GM21737 (cell line): ENCODE data around the gene MTR.
"Not testable (repeated sequence)": the region's sequence is repeated elsewhere in the genome, so short reads cannot be mapped to it uniquely, and the experiment has no call there.

ENCODE experiments used
- ATAC-seq: cut with Tn5 transposase; IDR thresholded peaks from one replicate; pipeline ENCODE4 v1.9.1; 2021; ENCODE audit warnings: mild to moderate bottlenecking, moderate library complexity; ENCODE audit not compliant: unreplicated experiment

Gene MTR

DNA sequence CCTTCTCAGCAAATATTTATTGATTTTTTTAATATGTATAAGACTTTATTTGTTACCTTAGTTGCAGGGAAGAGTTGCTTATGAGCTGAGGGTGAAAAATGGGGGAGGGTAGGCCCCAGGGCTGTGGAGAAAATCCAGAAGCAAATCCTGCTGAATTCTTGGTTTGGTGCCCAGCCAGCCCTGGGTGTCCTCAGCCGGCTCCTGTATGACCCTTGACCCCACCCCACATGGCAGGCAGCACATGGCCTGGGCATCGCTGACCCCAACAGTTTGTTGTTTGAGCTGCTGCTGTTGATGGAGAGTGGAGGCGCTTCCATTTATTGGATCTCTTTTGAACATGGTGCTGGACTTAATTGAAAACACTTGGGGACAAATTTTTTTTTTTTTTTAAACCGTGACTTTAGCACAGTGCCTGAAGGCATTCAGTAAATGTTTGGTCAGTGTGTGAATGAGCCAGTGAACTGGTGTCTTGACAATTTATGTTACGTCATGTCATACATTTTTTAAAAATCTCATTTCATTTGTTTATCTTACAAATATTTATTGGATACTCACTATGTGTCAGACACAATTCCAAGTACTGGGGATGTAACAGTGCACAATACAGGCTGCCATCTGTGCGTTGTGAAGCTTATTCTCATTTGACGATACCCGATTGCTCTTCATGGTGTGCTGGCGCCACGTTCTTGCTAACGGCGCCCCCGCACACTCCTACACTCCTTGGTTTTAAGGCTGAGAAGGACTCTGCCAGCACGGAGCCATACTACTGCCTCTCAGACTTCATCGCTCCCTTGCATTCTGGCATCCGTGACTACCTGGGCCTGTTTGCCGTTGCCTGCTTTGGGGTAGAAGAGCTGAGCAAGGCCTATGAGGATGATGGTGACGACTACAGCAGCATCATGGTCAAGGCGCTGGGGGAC, 98.8 kb downstream of the MTR start:
- no peak for ATAC-seq

- ATAC-seq, result no peak
These were observed 100.7 kb downstream of the MTR start for GRCh38 chr1:236895665-236896387.

- ATAC-seq, result no peak
These were observed 101.6 kb downstream of the MTR start for GRCh38 chr1:236896716-236897115.

- no peak for ATAC-seq
These were observed 110.0 kb downstream of the MTR start for GRCh38 chr1:236904892-236905741.

DNA sequence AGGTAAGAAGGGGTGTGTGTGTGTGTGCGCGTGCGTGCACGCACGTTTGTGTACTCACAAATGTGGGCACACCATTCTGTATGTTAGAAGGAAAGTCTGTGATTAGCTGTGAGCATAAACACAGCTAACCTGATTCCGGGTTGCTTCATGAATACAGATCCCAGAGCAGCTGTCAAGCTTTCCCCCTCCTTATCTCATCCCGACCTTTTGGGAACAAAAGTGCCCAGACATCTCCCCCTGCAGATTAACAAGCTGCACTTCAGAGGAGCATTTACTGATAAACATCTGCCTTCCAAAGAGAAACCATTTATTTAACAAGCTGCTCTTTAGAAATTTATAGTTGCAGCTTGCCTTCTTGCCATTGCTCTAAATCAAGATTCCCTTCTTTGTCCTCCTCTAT, 112.1 kb downstream of the MTR start:
- no peak for ATAC-seq

DNA sequence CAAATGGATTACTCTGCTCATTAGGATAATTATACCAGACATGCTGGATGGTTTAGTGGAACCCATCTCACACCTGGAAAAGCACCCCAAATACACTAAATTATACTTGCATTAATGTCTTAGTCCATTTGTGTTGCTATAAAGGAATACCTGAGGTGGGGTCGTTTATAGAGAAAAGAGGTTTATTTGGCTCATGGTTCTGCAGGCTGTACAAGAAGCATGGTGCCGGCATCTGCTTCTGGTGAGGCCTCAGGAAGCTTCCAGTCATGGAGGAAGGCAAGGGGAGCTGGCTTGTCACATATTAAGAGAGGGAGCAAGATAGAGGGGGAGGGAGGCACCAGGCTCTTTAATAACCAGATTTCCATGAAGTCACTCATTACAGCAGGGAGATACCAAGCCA, 113.6 kb downstream of the MTR start:
- ATAC-seq, result no peak

GRCh38 chr1:236911047-236911446, 116.0 kb downstream of the MTR start:
- not testable (repeated sequence) for ATAC-seq

DNA sequence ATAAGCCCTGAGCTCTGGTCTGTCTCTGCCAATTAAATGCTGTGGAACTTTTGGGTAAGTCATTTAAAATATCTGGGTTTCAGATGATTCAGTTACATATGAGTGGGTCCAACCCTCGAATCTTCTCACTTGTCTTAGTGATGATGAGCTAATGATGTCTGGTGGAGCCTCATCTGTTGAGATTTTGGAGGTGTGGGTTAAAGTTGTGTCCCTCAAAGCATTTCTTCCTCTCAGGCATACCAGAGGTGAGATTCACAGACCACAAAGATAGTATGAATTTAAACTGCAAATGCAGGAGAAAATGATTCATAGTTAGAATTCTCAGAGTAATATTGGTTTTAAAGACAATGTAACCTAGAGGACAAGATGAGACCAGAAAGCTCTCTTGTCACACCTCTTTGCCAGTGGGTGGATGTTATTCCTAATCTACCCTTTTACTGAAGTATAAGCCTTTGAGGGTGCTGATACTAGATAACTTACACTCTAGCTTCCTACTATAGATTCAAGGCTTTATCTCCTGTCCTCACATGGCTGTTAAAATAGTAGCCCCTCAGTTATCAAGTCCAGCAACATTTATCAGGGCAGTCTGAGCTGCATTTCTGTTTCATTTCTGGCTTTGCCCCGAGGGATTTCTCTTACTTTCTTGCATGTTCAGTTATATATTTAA, 118.4 kb downstream of the MTR start:
- no peak for ATAC-seq

DNA sequence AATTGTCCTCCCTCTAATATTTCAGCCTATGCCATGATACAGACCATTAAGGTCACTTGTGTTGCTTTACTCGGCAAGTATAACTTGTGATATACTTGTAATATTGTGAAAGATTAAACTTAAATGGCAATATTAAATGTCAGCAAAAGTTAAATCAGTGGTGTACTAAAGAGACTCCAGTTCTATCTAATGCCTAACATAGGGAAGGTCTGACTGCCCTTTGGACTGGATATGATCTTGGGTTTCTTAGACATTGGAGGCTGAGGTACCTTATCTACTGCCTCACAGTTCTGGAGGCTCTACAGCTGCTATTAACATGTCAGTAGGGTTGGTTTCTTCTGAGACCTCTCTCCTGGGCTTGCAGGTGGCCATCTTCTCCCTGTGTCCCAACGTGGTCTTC, 119.3 kb downstream of the MTR start:
- ATAC-seq, result no peak

- no peak for ATAC-seq
These were observed 121.2 kb downstream of the MTR start for GRCh38 chr1:236916131-236916800.

- ATAC-seq, result no peak
These were observed 122.4 kb downstream of the MTR start for GRCh38 chr1:236917448-236917847.

DNA sequence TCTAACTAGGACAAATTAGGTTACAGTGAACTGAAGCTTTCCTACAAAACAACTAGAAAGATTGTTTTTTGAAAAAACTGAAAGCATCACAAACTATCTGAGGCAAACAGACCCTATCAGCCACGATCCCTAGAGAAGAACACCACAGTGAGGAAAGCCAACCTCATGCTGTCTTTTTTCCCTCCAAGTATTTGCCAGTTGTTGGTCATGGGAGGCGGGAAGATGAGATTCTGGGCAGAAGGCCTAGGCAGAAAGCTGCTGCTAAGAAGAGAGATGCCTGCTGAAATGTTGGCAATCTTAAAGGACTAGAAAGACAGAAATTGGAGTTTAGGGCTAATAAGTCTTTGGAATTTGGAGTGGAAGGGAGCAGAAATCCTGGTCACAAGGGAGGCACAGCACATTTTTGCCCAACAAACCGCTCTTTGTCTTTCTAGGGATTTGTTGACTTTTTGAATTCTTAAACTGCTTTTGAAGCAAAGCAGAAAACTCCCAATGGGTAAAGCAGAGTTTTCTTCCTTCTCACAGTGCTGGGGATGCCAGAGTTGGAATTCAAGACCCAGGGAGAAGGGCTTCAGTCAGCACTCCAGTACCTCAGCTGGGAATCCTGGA, 125.3 kb downstream of the MTR start:
- ATAC-seq, result no peak

- ATAC-seq, result no peak
These were observed 126.5 kb downstream of the MTR start for GRCh38 chr1:236921610-236922009.

- no peak for ATAC-seq
These were observed 127.1 kb downstream of the MTR start for GRCh38 chr1:236922190-236922589.

- ATAC-seq, result no peak
These were observed 130.3 kb downstream of the MTR start for GRCh38 chr1:236925386-236925785.

DNA sequence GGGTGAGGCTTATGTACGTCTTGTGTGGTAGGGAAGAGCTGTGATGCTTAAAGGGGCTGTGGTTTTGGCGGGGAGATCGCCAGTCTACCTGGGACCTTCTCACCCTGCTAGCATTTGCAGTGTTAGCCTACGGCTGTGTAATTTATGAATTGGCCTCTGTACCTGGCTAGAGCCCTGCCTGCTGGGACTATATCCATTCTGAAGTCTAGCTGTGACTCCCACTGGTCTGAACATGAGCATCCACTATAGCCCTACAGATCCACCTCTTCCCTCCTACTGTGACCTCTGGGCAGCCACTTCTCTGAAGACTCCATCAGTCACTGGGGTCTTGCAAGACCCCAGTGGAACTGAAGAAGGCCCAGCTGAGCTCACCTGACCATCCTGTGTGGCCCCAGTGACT, 135.4 kb downstream of the MTR start:
- ATAC-seq, result no peak

DNA sequence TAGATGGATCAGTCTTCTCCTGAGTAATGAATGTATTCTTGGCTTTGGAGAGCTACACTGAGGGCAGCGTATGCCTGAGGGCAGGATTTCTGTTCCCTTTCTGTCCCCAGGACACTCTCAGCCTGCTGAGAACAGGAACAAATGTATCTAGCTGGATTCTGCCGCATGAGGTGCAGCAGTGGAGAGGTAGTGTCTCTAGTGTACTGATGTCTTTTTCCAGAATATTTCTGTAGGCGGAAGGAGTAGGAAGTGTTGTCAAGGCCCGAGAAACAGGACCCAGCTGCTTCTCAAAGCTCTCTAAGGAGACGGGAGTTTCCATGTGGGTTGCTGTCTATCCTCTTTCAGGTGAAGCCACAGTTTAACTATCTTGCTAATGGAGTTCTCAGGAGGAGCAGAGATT, 143.7 kb downstream of the MTR start:
- no peak for ATAC-seq

DNA sequence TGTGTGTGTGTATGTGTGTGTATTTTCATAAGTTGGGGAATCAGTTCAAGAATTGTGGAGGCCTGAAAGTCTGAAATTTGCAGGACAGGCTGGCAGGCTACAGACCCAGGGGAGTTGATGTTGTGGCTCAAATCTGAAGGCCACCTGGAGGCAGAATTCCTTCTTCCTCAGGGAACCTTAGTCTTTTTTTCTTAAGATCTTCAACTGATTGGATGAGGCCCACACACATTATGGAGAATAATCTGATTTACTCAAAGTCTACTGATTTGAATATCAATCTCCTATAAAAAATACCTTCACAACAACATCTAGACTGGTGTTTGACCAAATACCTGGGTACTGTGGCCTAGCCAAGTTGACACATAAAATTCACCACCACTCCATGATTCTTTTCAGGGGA, 147.3 kb downstream of the MTR start:
- no peak for ATAC-seq

DNA sequence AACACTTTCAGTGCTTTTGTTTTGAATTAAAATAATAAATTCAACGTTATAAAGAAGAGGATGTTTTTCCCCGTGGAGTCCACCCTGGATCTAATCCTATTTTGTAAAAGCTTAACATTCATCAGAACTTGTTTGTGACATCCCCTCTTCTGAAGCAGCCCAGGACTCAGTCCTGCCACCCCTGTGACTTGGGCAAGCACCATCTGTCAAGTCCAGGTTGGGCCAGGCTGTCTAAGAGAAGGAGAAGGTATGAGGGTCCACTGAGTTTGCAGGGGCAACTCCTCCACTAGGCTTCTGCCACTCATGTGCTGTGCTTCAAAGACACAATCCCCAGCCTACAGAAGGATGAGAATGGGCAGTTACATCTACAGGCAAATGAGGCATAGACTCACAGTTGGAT, 149.5 kb downstream of the MTR start:
- no peak for ATAC-seq

GRCh38 chr1:236945002-236945401, 149.9 kb downstream of the MTR start:
- ATAC-seq, result no peak
